GM21723 (cell line): ENCODE data around the gene GDPD5.

ENCODE experiments used
- ATAC-seq: cut with Tn5 transposase; IDR thresholded peaks from one replicate; pipeline ENCODE4 v1.9.1; 2021; ENCODE audit warnings: mild to moderate bottlenecking, moderate library complexity; ENCODE audit not compliant: unreplicated experiment

GDPD5 gene

GRCh38 chr11:75450826-75451821 is 74.6 kb downstream of the GDPD5 start:
- ATAC-seq: no peak

DNA sequence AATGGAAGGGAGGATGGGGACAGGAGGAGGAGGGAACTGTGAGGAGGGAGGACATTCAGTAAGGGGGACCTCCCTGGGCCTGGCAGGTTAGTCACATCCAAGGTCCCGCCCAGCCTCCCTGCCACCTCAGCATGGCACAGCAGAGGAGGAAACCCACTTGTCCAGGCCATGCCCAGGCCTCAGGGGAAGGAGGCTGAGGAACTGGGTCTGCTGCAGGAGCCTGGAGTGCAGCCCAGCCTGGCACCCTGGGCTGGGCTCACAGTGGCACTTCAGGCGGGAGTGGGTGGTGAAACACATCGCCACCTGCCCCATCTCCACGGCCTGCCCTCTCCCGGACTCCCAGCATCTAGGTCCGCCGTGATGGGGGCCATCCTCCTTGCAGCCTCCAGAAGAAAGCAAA is 75.5 kb downstream of the GDPD5 start:
- ATAC-seq: no peak

- ATAC-seq: no peak
Observed at GRCh38 chr11:75449776-75450175, 76.0 kb downstream of the GDPD5 start.

- no peak for ATAC-seq
Observed at GRCh38 chr11:75449271-75449670, 76.5 kb downstream of the GDPD5 start.

DNA sequence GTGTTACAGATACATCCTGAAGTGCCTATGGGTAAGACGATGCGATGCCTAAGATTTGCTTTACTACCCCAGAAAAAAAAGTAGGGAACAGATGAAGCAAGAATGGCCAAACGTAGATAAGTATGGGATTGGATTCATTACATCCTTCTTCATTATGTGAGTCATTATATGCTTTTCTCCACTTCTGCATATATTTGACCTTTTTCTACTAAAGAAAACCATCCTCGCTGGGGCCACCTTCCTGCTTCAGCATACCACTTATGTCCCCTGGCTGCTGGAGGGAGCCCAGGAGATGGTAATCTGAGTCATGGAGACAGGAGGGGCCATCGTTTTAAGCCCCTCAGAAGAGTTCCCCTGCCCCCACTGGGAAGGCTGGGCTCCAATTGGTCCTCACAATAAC is 78.3 kb downstream of the GDPD5 start:
- ATAC-seq: no peak

DNA sequence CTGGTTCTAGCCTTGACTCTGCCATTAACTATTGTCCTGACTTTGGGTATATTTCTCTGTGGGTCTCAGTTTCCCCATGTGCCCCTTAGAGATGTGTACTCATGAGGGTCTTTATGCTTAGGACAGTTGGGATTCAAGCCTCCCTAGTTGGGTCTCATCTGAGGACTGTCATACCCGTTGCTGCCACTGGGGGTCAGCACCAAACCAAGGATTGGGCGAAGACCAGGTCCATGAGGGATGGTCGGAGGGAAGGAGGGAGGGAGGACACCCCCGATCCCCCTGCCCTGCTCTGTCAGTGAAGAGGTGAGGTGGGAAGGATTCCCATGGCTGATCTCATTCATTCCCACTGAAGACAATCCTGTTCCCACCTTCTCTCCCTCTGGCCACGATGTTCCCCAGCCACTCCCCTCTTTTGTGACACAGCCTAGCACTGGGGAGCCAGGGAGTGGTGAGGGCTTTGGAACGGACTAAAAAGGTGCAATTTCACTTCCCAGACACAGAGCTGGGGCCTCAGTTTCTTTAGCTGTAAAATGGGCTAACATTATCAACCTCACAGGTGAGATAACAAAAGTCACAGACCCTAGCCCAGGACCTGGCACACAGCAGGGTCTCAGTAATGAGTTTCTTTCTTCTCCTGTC is 80.3 kb downstream of the GDPD5 start:
- ATAC-seq: no peak

- ATAC-seq: no peak
Observed at GRCh38 chr11:75443043-75443442, 82.7 kb downstream of the GDPD5 start.

GRCh38 chr11:75442161-75442885 is 83.4 kb downstream of the GDPD5 start:
- ATAC-seq: no peak

DNA sequence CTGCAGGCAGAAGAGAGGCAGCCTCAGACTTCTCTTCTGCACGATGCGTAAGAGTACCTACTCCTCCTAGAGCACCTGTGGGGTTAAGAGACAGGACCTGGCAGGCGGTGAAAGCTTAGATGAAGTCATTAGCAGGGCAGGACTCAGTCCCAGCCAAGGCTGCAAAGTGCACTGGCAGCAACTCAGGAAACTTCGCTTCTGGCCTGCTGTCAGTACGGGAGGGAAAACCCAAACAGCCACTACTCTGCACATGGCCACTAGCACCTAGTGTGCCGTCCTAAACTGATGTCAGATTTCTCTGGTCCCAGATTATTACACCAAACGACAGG is 84.0 kb downstream of the GDPD5 start:
- no peak for ATAC-seq

GRCh38 chr11:75440960-75441803 is 84.6 kb downstream of the GDPD5 start:
- no peak for ATAC-seq

GRCh38 chr11:75439495-75440120 is 86.1 kb downstream of the GDPD5 start:
- ATAC-seq: no peak

GRCh38 chr11:75439026-75439425 is 86.7 kb downstream of the GDPD5 start:
- no peak for ATAC-seq

GRCh38 chr11:75437966-75438659 is 87.6 kb downstream of the GDPD5 start:
- ATAC-seq: no peak

- ATAC-seq: no peak
Observed at GRCh38 chr11:75436806-75437205, 88.9 kb downstream of the GDPD5 start.

- no peak for ATAC-seq
Observed at GRCh38 chr11:75435571-75435925, 90.2 kb downstream of the GDPD5 start.

- ATAC-seq: no peak
Observed at GRCh38 chr11:75434886-75435570, 90.7 kb downstream of the GDPD5 start.

GRCh38 chr11:75434051-75434450 is 91.7 kb downstream of the GDPD5 start:
- ATAC-seq: no peak

GRCh38 chr11:75433443-75433842 is 92.3 kb downstream of the GDPD5 start:
- ATAC-seq: no peak

DNA sequence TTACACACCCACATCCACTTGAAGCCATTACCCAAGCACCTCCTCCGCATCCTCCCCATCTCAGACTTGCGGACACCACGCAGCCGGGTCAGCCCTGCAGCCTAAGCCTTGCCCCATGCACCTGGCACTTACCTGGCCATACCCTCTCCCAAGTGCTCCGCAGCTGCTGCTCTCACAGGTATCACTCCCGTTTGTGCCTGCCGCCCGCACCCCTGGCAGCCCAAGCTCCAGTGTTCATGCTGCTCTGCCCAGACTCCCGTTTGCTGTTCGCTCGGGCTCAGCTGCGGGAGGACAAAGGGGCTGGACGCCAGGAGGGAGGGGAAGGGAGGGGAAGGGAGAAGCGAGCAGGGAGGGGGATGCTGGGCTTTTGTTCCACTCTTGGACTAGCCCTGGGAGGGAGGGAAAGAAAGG is 92.8 kb downstream of the GDPD5 start, which contains the start of gene KLHL35:
Gene KLHL35, minus strand, starts transcription at position 293 of the 411 bp plus-strand sequence. CDS start 2,574 bp downstream, outside the sequence.
- ATAC-seq: no peak
